Vagina (tissue), 2 donors: ENCODE data around the gene PRR15.

Experiments used
- CTCF ChIP-seq, 3 experiments: fragments of 450-650 bp in 2 of 3; fragments of 200-600 bp in 1 of 3; sonication (generic) in 1 of 3; IDR thresholded peaks; one replicate each; pipeline ENCODE4 v1.5.1; 2017 to 2019; ENCODE audit warnings: antibody characterized with exemption in 3 of 3, mild to moderate bottlenecking in 2 of 3, moderate library complexity in 2 of 3
- POLR2A ChIP-seq, 2 donors: fragments of 450-650 bp; IDR thresholded peaks; one replicate each; pipeline ENCODE4 v1.6.1; 2017; ENCODE audit warnings: antibody characterized with exemption in 2 of 2, mild to moderate bottlenecking in 2 of 2, moderate library complexity in 2 of 2
- POLR2AphosphoS5 ChIP-seq, 2 donors: sonication (generic); formaldehyde crosslinking; IDR thresholded peaks; one replicate each; pipeline ENCODE4 v1.9.0; 2017; ENCODE audit warnings: antibody characterized with exemption in 2 of 2, mild to moderate bottlenecking in 2 of 2, low read depth in 1 of 2; ENCODE audit not compliant: insufficient read depth in 1 of 2

- TF ChIP-seq CTCF (IDR thresholded peaks at IDR 0.05) (no peak), POLR2A (IDR thresholded peaks at IDR 0.05) (no peak), POLR2AphosphoS5 (IDR thresholded peaks at IDR 0.05; ENCODE audit: insufficient read depth in 1 of 2, low read depth in 1 of 2) (no peak)
Measured at GRCh38 chr7:29597266-29597665, 33.6 kb downstream of the PRR15 start.
